HG02642 (cell line): ENCODE measurements around the gene ARID4A.
A peak's percentile ranks its signal among the peaks of the same experiment; 100 is the strongest.
"Not testable (repeated sequence)": the region's sequence is repeated elsewhere in the genome, so short reads cannot be mapped to it uniquely, and the experiment has no call there.

Experiments used
- ATAC-seq: cut with Tn5 transposase; IDR thresholded peaks from one replicate; pipeline ENCODE4 v1.9.1; 2021; ENCODE audit warnings: mild to moderate bottlenecking; ENCODE audit not compliant: unreplicated experiment, poor library complexity

ARID4A gene

GRCh38 chr14:58292187-58292586 lies 6.2 kb upstream of the ARID4A start:
- ATAC-seq = no peak

GRCh38 chr14:58294201-58294600 lies 4.2 kb upstream of the ARID4A start:
- no peak for ATAC-seq

- ATAC-seq = no peak
Observed at GRCh38 chr14:58296726-58297125, 1.6 kb upstream of the ARID4A start.

- peak; percentile 1 for ATAC-seq
Observed at GRCh38 chr14:58297412-58297761, 968 bp upstream of the ARID4A start.

GRCh38 chr14:58297762-58298476 lies 436 bp upstream of the ARID4A start:
- peak; percentile 83 for ATAC-seq

- ATAC-seq = no peak
Observed at GRCh38 chr14:58299401-58300330, 1.3 kb downstream of the ARID4A start.

- ATAC-seq = no peak
Observed at GRCh38 chr14:58301416-58301815, 3.1 kb downstream of the ARID4A start.

GRCh38 chr14:58305730-58306129 lies 7.4 kb downstream of the ARID4A start:
- ATAC-seq = no peak

GRCh38 chr14:58307597-58308316 lies 9.4 kb downstream of the ARID4A start:
- no peak for ATAC-seq

GRCh38 chr14:58309086-58309485 lies 10.7 kb downstream of the ARID4A start:
- ATAC-seq = no peak

GRCh38 chr14:58313699-58314098 lies 15.3 kb downstream of the ARID4A start:
- ATAC-seq = no peak

GRCh38 chr14:58315606-58316005 lies 17.3 kb downstream of the ARID4A start:
- no peak for ATAC-seq

GRCh38 chr14:58327019-58327418 lies 28.7 kb downstream of the ARID4A start:
- no peak for ATAC-seq

GRCh38 chr14:58331111-58331510 lies 32.8 kb downstream of the ARID4A start:
- ATAC-seq = peak; percentile 93

- no peak for ATAC-seq
Observed at GRCh38 chr14:58332561-58332960, 34.2 kb downstream of the ARID4A start.

- ATAC-seq = not testable (repeated sequence)
Observed at GRCh38 chr14:58339666-58340065, 41.3 kb downstream of the ARID4A start.

GRCh38 chr14:58341152-58341748 lies 42.9 kb downstream of the ARID4A start:
- ATAC-seq = no peak

- ATAC-seq = not testable (repeated sequence)
Observed at GRCh38 chr14:58343535-58343934, 45.2 kb downstream of the ARID4A start.

- no peak for ATAC-seq
Observed at GRCh38 chr14:58353516-58354299, 55.4 kb downstream of the ARID4A start.

GRCh38 chr14:58354808-58355207 lies 56.5 kb downstream of the ARID4A start:
- ATAC-seq = no peak
